IMR-90 (cell line): Measurements from ENCODE around the gene CDR2. TPM values are rescaled to one million over a fixed set of nuclear protein-coding genes. Genes with fewer than 3 reads are reported as not detected.

Source experiments
- ATAC-seq: fragments of 200-7000 bp; cut with Tn5 transposase; 2 replicates; pipeline ENCODE4 v1.9.1; 2020; ENCODE audit warnings: low read depth, mild to moderate bottlenecking, moderate library complexity
- BruUV-seq: library from RNA; stranded (reverse); fragments of 400-500 nt; replicated peaks from 2 replicates; lab custom pipeline; 2021; lab: Mats Ljungman, UMichigan
- CTCF ChIA-PET: fragments of 300-600 bp; formaldehyde crosslinking; extraction: SDS; loops from one replicate; lab custom pipeline; 2021; ENCODE audit warnings: antibody characterized with exemption; lab: Yijun Ruan, JAX
- POLR2A ChIA-PET: fragments of 300-600 bp; sonication (Branson Sonifier 250); formaldehyde crosslinking; loops from one replicate; lab custom pipeline; 2022; ENCODE audit warnings: antibody characterized with exemption; ENCODE audit not compliant: unreplicated experiment; lab: Charles Lee
- DNase-seq: peaks from one replicate; pipeline ENCODE4 v3.0.0; 2013
- H2AFZ ChIP-seq: replicated peaks from 2 replicates; pipeline ENCODE3; 2013; ENCODE audit warnings: low read length, mild to moderate bottlenecking; ENCODE audit not compliant: poor library complexity
- H2AK5ac ChIP-seq: 2 replicates; pipeline ENCODE4 v1.6.1; 2013; ENCODE audit warnings: low read depth, low read length, inconsistent platforms
- H2AK9ac ChIP-seq: replicated peaks from 2 replicates; pipeline ENCODE3; 2013; ENCODE audit warnings: mild to moderate bottlenecking, low read depth, low read length, moderate library complexity; ENCODE audit not compliant: poor library complexity
- H2BK120ac ChIP-seq: 2 replicates; pipeline ENCODE4 v1.6.1; 2013; ENCODE audit warnings: low read depth, low read length, inconsistent platforms
- H2BK15ac ChIP-seq: 3 replicates; pipeline ENCODE4 v1.6.1; 2013; ENCODE audit warnings: low read depth, low read length, inconsistent platforms
- H2BK20ac ChIP-seq: 2 replicates; pipeline ENCODE4 v1.6.1; 2013; ENCODE audit warnings: low read depth, mild to moderate bottlenecking, inconsistent platforms, low read length, moderate library complexity
- H2BK5ac ChIP-seq: 2 replicates; pipeline ENCODE4 v1.6.1; 2013; ENCODE audit warnings: mild to moderate bottlenecking, low read depth, low read length, inconsistent platforms; ENCODE audit not compliant: poor library complexity, severe bottlenecking
- H3K14ac ChIP-seq: replicated peaks from 2 replicates; pipeline ENCODE4 v1.6.1; 2013; ENCODE audit warnings: low read depth, low read length, inconsistent platforms
- H3K18ac ChIP-seq: 2 replicates; pipeline ENCODE4 v1.6.1; 2013; ENCODE audit warnings: low read depth, low read length, control low read depth
- H3K23ac ChIP-seq: 2 replicates; pipeline ENCODE4 v1.6.1; 2013; ENCODE audit warnings: low read depth, low read length, inconsistent platforms
- H3K27ac ChIP-seq: 2 replicates; pipeline ENCODE4 v1.5.1; 2013; ENCODE audit warnings: mild to moderate bottlenecking, control low read depth, low read length; ENCODE audit not compliant: insufficient read depth
- H3K27me3 ChIP-seq: 2 replicates; pipeline ENCODE4 v1.6.1; 2013; ENCODE audit warnings: low read length; ENCODE audit not compliant: control insufficient read depth, insufficient read depth
- H3K36me3 ChIP-seq: 2 replicates; pipeline ENCODE4 v1.6.1; 2013; ENCODE audit warnings: low read length, mixed read lengths; ENCODE audit not compliant: control insufficient read depth, insufficient read depth
- H3K4ac ChIP-seq: 2 replicates; pipeline ENCODE4 v1.6.1; 2013; ENCODE audit warnings: low read depth, low read length, inconsistent platforms
- H3K4me1 ChIP-seq: 2 replicates; pipeline ENCODE4 v1.6.1; 2013; ENCODE audit warnings: low read length, mixed read lengths; ENCODE audit not compliant: control insufficient read depth, insufficient read depth
- H3K4me2 ChIP-seq: 2 replicates; pipeline ENCODE4 v1.6.1; 2013; ENCODE audit warnings: low read depth, mild to moderate bottlenecking, control low read depth, low read length, moderate library complexity
- H3K4me3 ChIP-seq: 2 replicates; pipeline ENCODE4 v1.5.1; 2013; ENCODE audit warnings: low read depth, mild to moderate bottlenecking, control low read depth, low read length, moderate library complexity; ENCODE audit not compliant: insufficient read depth
- H3K56ac ChIP-seq: 2 replicates; pipeline ENCODE4 v1.6.1; 2013; ENCODE audit warnings: low read length, inconsistent platforms; ENCODE audit not compliant: insufficient read depth; ENCODE audit errors: extremely low read depth
- H3K79me1 ChIP-seq, 2 experiments: 2 replicates each; pipeline ENCODE4 v1.6.1; 2013; ENCODE audit warnings: low read length in 2 of 2, inconsistent platforms in 1 of 2, low read depth in 1 of 2
- H3K9ac ChIP-seq: 2 replicates; pipeline ENCODE4 v1.6.1; 2013; ENCODE audit warnings: low read depth, low read length, control low read depth
- H3K9me1 ChIP-seq: 2 replicates; pipeline ENCODE4 v1.6.1; 2013; ENCODE audit warnings: low read length, inconsistent platforms; ENCODE audit not compliant: insufficient read depth
- H3K9me3 ChIP-seq: 2 replicates; pipeline ENCODE4 v1.6.1; 2013; ENCODE audit warnings: low read length; ENCODE audit not compliant: control insufficient read depth, insufficient read depth
- H4K20me1 ChIP-seq: 2 replicates; pipeline ENCODE4 v1.6.1; 2013; ENCODE audit warnings: low read length, inconsistent platforms; ENCODE audit not compliant: insufficient read depth
- H4K5ac ChIP-seq: 2 replicates; pipeline ENCODE4 v1.6.1; 2013; ENCODE audit warnings: mild to moderate bottlenecking, low read depth, low read length, control low read depth
- H4K8ac ChIP-seq, 2 experiments: 2 replicates each; pipeline ENCODE4 v1.6.1; 2013; ENCODE audit warnings: low read depth in 2 of 2, low read length in 2 of 2, control low read depth in 1 of 2, inconsistent platforms in 1 of 2
- H4K91ac ChIP-seq: 2 replicates; pipeline ENCODE4 v1.6.1; 2013; ENCODE audit warnings: low read depth, low read length, inconsistent platforms; ENCODE audit not compliant: insufficient read depth
- BHLHE40 ChIP-seq: fragments of 150-350 bp; IDR thresholded peaks from 2 replicates; pipeline ENCODE4 v1.6.1; 2016; ENCODE audit warnings: mild to moderate bottlenecking, low read depth, low read length
- CEBPB ChIP-seq: IDR thresholded peaks from 2 replicates; pipeline ENCODE4 v1.6.1; 2012; ENCODE audit warnings: low read depth, low read length, improper control_type of control experiment
- CHD1 ChIP-seq: IDR thresholded peaks from 2 replicates; pipeline ENCODE4 v1.6.1; 2012; ENCODE audit warnings: low read depth, low read length, improper control_type of control experiment
- CTCF ChIP-seq: conservative IDR thresholded peaks from 2 replicates; pipeline ENCODE4 v1.5.1; 2012; ENCODE audit warnings: mild to moderate bottlenecking, low read depth, low read length, improper control_type of control experiment
- ELK1 ChIP-seq: fragments of 150-350 bp; IDR thresholded peaks from 2 replicates; pipeline ENCODE4 v1.6.1; 2016; ENCODE audit warnings: low read depth, mild to moderate bottlenecking, low read length, moderate library complexity, borderline replicate concordance
- MAZ ChIP-seq: IDR thresholded peaks from 2 replicates; pipeline ENCODE4 v1.6.1; 2012; ENCODE audit warnings: low read depth, mild to moderate bottlenecking, low read length, improper control_type of control experiment, moderate library complexity, borderline replicate concordance
- MXI1 ChIP-seq: IDR thresholded peaks from 2 replicates; pipeline ENCODE4 v1.6.1; 2012; ENCODE audit warnings: low read depth, mild to moderate bottlenecking, low read length, moderate library complexity, borderline replicate concordance
- NFE2L2 ChIP-seq: fragments of 150-350 bp; IDR thresholded peaks from 2 replicates; pipeline ENCODE4 v1.6.1; 2016; ENCODE audit warnings: low read depth, mild to moderate bottlenecking, low read length
- POLR2A ChIP-seq: IDR thresholded peaks from 2 replicates; pipeline ENCODE4 v1.6.1; 2012; ENCODE audit warnings: mild to moderate bottlenecking, low read depth, low read length
- RAD21 ChIP-seq: IDR thresholded peaks from 2 replicates; pipeline ENCODE4 v1.6.1; 2012; ENCODE audit warnings: low read length, improper control_type of control experiment
- RCOR1 ChIP-seq: IDR thresholded peaks from 2 replicates; pipeline ENCODE4 v1.6.1; 2012; ENCODE audit warnings: mild to moderate bottlenecking, low read length, improper control_type of control experiment; ENCODE audit not compliant: insufficient replicate concordance
- RFX5 ChIP-seq: IDR thresholded peaks from 2 replicates; pipeline ENCODE4 v1.8.0; 2012; ENCODE audit warnings: low read depth, mild to moderate bottlenecking, low read length, moderate library complexity
- WGBS, 2 experiments: methylation state at CpG; one replicate each; pipeline versions ENCODE4 v1.1.5 to v1.1.7; 2013; ENCODE audit warnings: missing lambda C conversion rate in 2 of 2; ENCODE audit not compliant: insufficient read length in 1 of 2; ENCODE audit errors: extremely low coverage in 2 of 2; 5-methylcytosine and 5-hydroxymethylcytosine counted together
- dilution Hi-C: fragments of 300-500 bp; cut with HindIII; formaldehyde crosslinking; loops from one replicate; pipeline ENCODE4 v1.14.3; 2018; ENCODE audit warnings: low sequenced_read_pairs; ENCODE audit not compliant: unreplicated experiment
- in situ Hi-C: fragments of 300-500 bp; cut with MboI; formaldehyde crosslinking; loops from 3 replicates; pipeline ENCODE4 v1.14.3; 2019; ENCODE audit warnings: low sequenced_read_pairs, inconsistent platforms, mixed read lengths
- intact Hi-C: fragments of 100-400 bp; cut with micrococcal nuclease; formaldehyde crosslinking; loops from 2 replicates; pipeline ENCODE4 v1.10.0; 2022
- polyA plus RNA-seq, 3 experiments: library from polyadenylated mRNA; depleted of rRNA; stranded (reverse); fragments of >200 nt; gene quantifications; 2 replicates each; pipeline ENCODE4 v1.2.3, GENCODE V29; 2012; ENCODE audit warnings: low replicate concordance in 1 of 3
- total RNA-seq: library from RNA; depleted of rRNA; stranded (reverse); fragments of >200 nt; gene quantifications from 2 replicates; pipeline ENCODE4 v1.2.3, GENCODE V29; 2012

CDR2 gene
- total and polyA plus RNA-seq, 2 of the 4 experiments (the other 2 are of a cell fraction) = 37.7 to 48.4 TPM

GRCh38 chr16:22326369-22326652, 48.1 kb downstream of the CDR2 start:
- H4K8ac ChIP-seq = no peak overlapping the region
- intact Hi-C loops (no loop called here), in situ Hi-C loops (loop anchor here (25.0 kb wide), 1 partner anchor 1164 kb away; the partner anchor contains the start of genes DNAH3 and LDAF1), dilution Hi-C loops (no loop called here)
- no peak overlapping the region for H3K23ac ChIP-seq
- BruUV-seq = no TSS peak
- peaks cover 61% of the 10 kb centered on the region for H3K36me3 ChIP-seq
- no peak overlapping the region for H3K14ac ChIP-seq
- no peak overlapping the region for H4K91ac ChIP-seq
- no peak overlapping the region for H3K56ac ChIP-seq
- peaks cover 6 to 35% of the 10 kb centered on the region in 2 experiments for H3K79me1 ChIP-seq
- no peak for DNase-seq
- peaks cover 3% of the 10 kb centered on the region; the same call in 1 of the 2 replicates for H3K9me1 ChIP-seq
- H3K27me3 ChIP-seq = no peaks in the 10 kb centered on the region
- WGBS, 2 experiments = 100% methylated on average over 1 of the region's 4 CpGs; no CpG with 5 or more reads in 1 of the 2 experiments
- H3K4me2 ChIP-seq = no peak overlapping the region
- no peaks in the 10 kb centered on the region for H3K9me3 ChIP-seq
- no peak for ATAC-seq
- CTCF ChIA-PET = no interaction called here
- H2BK5ac ChIP-seq = no peak overlapping the region
- no peak overlapping the region for H2BK120ac ChIP-seq
- no peak overlapping the region for H2BK20ac ChIP-seq
- H2AK9ac ChIP-seq = no peak overlapping the region
- no peak overlapping the region for H3K18ac ChIP-seq
- no peak overlapping the region for H3K9ac ChIP-seq
- POLR2A ChIA-PET = interaction anchor here (0.5 kb wide), 1 partner anchor 50 kb away, joined by 3 read pairs; no protein-coding TSS in a partner anchor
- H2BK15ac ChIP-seq = no peak overlapping the region
- no peak overlapping the region for H3K27ac ChIP-seq
- no peaks in the 10 kb centered on the region for H3K4me1 ChIP-seq
- no peak for TF ChIP-seq MAZ
- TF ChIP-seq ELK1 = no peak
- TF ChIP-seq POLR2A = no peak
- no peak for TF ChIP-seq RCOR1
- no peak for TF ChIP-seq CTCF
- TF ChIP-seq CHD1 = no peak
- no peak for TF ChIP-seq BHLHE40
- TF ChIP-seq MXI1 = no peak
- no peak for TF ChIP-seq RAD21
- TF ChIP-seq NFE2L2 = no peak
- no peak for TF ChIP-seq CEBPB
- TF ChIP-seq RFX5 = no peak
- no peak overlapping the region for H2AFZ ChIP-seq
- no peak overlapping the region for H4K5ac ChIP-seq
- H4K20me1 ChIP-seq = peaks cover 16% of the 10 kb centered on the region
- no peak overlapping the region for H3K4ac ChIP-seq
- no peak overlapping the region for H3K4me3 ChIP-seq
- H2AK5ac ChIP-seq = no peak overlapping the region
